HG03439 (cell line): ENCODE results near the gene TUBGCP4.

Experiments used
- ATAC-seq: cut with Tn5 transposase; IDR thresholded peaks from one replicate; pipeline ENCODE4 v1.9.1; 2021; ENCODE audit warnings: mild to moderate bottlenecking, moderate library complexity; ENCODE audit not compliant: unreplicated experiment

The TUBGCP4 gene

DNA sequence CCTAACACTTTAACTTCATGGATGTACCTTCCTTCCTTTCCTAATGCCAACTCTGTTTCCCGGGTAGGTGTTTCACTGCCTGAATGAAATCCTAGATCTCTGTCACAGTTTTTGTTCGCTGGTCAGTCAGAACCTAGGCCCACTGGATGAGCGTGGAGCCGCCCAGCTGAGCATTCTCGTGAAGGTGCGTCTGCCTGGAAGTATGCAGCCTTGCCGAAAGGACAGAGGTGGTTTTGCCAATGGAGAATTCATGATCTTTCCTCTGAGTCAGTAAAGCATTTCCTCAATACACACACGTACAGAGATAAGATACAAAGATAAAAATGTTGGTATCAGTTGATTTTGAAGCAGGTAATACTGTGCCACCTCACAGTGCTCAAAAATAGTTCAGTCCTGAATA is 32.7 kb downstream of the TUBGCP4 start:
- no peak for ATAC-seq

DNA sequence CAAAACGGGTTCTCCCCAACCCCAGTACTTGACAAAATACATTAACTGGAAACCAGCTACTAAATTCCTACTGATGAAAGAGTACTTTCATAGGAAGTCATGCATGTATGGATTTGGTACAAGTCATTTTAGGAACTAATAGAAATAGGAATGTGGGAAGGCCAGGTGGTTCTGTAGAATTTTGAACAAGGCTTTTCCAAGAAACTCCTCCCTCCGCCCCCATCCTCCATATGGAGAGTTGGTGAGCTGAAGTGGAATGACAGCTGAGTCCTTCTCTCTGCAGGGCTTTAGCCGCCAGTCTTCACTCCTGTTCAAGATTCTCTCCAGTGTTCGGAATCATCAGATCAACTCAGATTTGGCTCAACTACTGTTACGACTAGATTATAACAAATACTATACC is 33.2 kb downstream of the TUBGCP4 start:
- ATAC-seq, result no peak

DNA sequence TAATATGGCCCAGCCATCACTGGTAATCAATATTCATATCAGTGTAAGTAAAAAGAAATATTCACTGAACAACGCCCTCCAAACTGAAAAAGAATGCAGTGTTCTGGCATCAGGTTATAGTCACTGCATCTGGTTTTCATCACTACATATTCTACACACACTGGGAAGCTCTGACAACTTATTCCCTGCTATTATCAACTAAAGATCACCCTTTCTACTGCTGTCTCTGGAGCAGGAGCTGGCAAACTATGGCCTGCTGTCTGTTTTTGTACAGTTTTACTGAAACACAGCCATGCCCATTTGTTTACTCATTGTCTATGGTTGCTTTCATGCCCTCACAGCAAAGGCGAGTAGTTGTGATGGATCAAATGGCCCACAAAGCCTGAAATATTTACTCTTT is 35.3 kb downstream of the TUBGCP4 start:
- ATAC-seq, result no peak

- ATAC-seq, result no peak
These were observed 35.9 kb downstream of the TUBGCP4 start for GRCh38 chr15:43406808-43407207.

DNA sequence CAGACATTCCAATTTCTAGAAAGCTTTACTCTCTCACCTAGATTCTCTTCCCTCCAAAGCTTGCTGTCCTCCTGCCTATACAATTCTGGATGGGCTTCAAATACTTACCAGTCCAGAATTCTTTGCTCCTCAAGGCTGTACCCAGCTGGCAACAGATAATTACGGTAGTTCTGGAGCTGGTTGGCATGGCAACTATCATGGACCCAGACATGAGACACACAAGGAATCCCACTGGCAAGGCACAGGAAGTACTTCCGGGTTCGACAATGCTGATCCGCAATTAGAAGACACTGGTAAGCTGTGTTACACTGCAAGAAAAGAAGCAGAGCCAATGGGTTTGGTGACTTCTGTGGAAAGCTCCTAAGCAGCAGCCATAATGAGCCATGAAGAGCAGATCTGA is 37.9 kb downstream of the TUBGCP4 start:
- ATAC-seq, result no peak

GRCh38 chr15:43410572-43411214 is 39.8 kb downstream of the TUBGCP4 start:
- no peak for ATAC-seq

DNA sequence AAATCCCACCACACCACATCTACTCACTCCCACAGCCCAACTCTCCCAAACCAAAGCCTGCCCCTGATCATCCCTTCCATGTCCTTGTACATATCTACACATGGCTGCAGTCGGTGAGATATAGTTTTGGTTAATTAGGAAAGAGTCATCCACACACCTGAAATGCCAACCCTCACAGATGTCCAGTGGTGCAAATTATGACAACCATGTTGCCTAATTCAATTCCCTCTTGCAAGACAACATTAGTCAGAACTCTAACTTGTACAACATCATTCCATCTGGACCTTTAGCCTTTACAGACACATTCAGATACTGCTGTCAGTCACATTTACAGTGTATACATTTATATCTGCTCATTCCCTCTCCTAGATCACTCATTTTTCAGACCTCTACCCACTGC is 41.2 kb downstream of the TUBGCP4 start:
- no peak for ATAC-seq

- ATAC-seq, result no peak
These were observed 43.3 kb downstream of the TUBGCP4 start for GRCh38 chr15:43414196-43414595.

GRCh38 chr15:43420435-43420834 is 49.5 kb downstream of the TUBGCP4 start:
- ATAC-seq, result no peak

- ATAC-seq, result no peak
These were observed 50.0 kb downstream of the TUBGCP4 start for GRCh38 chr15:43420876-43421275.

- ATAC-seq, result no peak
These were observed 52.9 kb downstream of the TUBGCP4 start for GRCh38 chr15:43423793-43424192.

DNA sequence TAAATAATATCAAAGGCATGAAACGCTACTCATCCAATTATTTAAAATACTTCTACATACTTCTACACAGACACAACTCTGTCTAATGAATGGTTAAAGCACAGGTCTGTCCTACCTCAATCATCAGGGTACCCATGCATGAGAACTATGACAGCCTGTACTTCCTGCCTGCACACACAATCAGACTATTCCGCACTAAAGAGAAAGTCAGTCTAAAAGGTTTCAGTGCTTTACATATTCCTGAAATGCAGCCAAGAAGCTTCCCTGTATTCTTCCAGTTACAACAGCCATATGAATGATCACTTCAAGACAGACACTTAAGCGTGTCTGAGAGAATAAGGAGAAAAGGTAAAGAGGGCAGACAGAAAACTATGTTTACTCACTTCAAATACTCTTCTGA is 58.8 kb downstream of the TUBGCP4 start:
- ATAC-seq, result no peak

- ATAC-seq, result no peak
These were observed 62.3 kb downstream of the TUBGCP4 start for GRCh38 chr15:43433165-43433564.

GRCh38 chr15:43433661-43434303 is 62.9 kb downstream of the TUBGCP4 start:
- ATAC-seq, result no peak

DNA sequence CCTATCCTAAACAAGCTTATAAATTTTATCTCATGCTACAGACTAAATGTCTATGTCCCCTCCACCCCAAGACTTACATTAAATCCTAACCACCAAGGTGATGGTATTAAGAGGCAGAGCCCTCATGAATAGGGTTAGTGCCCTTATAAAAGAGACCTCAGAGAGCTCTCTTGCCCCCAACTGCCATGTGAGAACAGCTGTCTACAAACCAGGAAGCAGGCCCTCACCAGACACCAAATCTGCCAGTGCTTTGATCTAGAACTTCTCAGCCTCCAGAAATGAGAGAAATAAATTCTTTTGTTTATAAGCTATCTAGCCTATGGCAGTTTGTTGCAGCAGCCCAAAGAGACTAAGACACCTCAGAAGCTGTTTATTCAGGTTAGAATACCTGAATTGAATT is 63.5 kb downstream of the TUBGCP4 start:
- ATAC-seq, result no peak

GRCh38 chr15:43436395-43436794 is 65.5 kb downstream of the TUBGCP4 start:
- no peak for ATAC-seq

GRCh38 chr15:43439268-43439667 is 68.4 kb downstream of the TUBGCP4 start:
- no peak for ATAC-seq

DNA sequence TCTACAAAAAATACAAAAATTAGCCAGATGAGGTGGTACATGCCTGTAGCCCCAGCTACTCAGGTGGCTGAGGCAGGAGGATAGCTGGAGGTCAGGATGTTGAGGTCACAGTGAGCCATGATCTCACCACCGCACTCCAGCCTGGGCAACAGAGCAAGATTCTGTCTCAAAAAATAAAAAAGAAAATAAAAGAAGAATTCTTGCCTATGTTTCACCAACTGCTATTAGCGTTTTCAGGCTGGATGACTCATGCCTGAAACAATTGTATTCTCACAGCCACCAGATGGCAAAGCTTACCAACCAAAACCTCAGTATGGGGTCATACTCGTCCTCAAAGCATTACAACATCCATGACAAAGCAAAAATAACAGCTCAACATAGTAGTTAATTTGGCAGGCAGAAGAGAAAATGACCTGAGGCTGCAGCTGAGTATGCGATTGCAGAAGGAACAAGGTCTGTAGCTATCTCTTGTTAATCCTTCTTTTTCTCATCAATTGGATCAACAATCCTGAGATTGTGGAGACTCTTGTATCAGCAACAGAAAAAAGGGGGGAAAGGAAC is 69.9 kb downstream of the TUBGCP4 start:
- no peak for ATAC-seq

- ATAC-seq, result no peak
These were observed 70.4 kb downstream of the TUBGCP4 start for GRCh38 chr15:43441316-43441715.

- ATAC-seq, result no peak
These were observed 75.4 kb downstream of the TUBGCP4 start for GRCh38 chr15:43446344-43446743.

- ATAC-seq, result no peak
These were observed 79.1 kb downstream of the TUBGCP4 start for GRCh38 chr15:43449981-43450380.
